Neural progenitor cell (in vitro differentiated cells): Measurements from ENCODE around the gene EFL1. TPM values are rescaled to one million over a fixed set of nuclear protein-coding genes. Genes with fewer than 3 reads are reported as not detected.
"Not testable (repeated sequence)": the region's sequence is repeated elsewhere in the genome, so short reads cannot be mapped to it uniquely, and the experiment has no call there.

ENCODE experiments used
- DNase-seq: peaks from one replicate; pipeline ENCODE4 v3.0.0-alpha.2; 2016; ENCODE audit warnings: low spot score
- H2AFZ ChIP-seq: fragments of 200-600 bp; sonication (generic); replicated peaks from 2 replicates; pipeline ENCODE4 v1.6.1; 2016; ENCODE audit warnings: antibody characterized with exemption
- H3F3A ChIP-seq: fragments of 200-600 bp; sonication (generic); 2 replicates; pipeline ENCODE4 v1.6.1; 2016; ENCODE audit warnings: antibody characterized with exemption, low read depth
- H3K27ac ChIP-seq: fragments of 200-600 bp; sonication (generic); 2 replicates; pipeline ENCODE4 v1.5.1; 2016; ENCODE audit warnings: mild to moderate bottlenecking
- H3K27me3 ChIP-seq: fragments of 200-600 bp; sonication (generic); 2 replicates; pipeline ENCODE4 v1.6.1; 2016; ENCODE audit warnings: mild to moderate bottlenecking, moderate library complexity
- H3K36me3 ChIP-seq: fragments of 200-600 bp; sonication (generic); 2 replicates; pipeline ENCODE4 v1.5.1; 2016
- H3K4me1 ChIP-seq: fragments of 200-600 bp; sonication (generic); 2 replicates; pipeline ENCODE4 v1.6.1; 2016; ENCODE audit warnings: mixed run types
- H3K4me2 ChIP-seq: fragments of 200-600 bp; sonication (generic); 2 replicates; pipeline ENCODE4 v1.6.1; 2016
- H3K4me3 ChIP-seq: fragments of 200-600 bp; sonication (generic); 2 replicates; pipeline ENCODE4 v1.5.1; 2016
- H3K79me2 ChIP-seq: fragments of 200-600 bp; sonication (generic); 2 replicates; pipeline ENCODE4 v1.6.1; 2016; ENCODE audit warnings: low read depth
- H3K9ac ChIP-seq: fragments of 200-600 bp; sonication (generic); 2 replicates; pipeline ENCODE4 v1.6.1; 2016
- H3K9me3 ChIP-seq: fragments of 200-600 bp; sonication (generic); 2 replicates; pipeline ENCODE4 v1.5.1; 2016; ENCODE audit warnings: low read depth
- H4K20me1 ChIP-seq: fragments of 200-600 bp; sonication (generic); 2 replicates; pipeline ENCODE4 v1.6.1; 2016; ENCODE audit warnings: low read depth
- H3K27ac Mint-ChIP-seq: 3 replicates; pipeline ENCODE4 v1.8.0; 2021; ENCODE audit warnings: mixed read lengths
- H3K27me3 Mint-ChIP-seq: 2 replicates; pipeline ENCODE4 v1.8.0; 2022; ENCODE audit warnings: low read depth, mild to moderate bottlenecking, inconsistent platforms, moderate library complexity, mixed read lengths; ENCODE audit not compliant: insufficient read depth
- H3K36me3 Mint-ChIP-seq: 3 replicates; pipeline ENCODE4 v1.8.0; 2021; ENCODE audit warnings: mixed read lengths
- H3K4me1 Mint-ChIP-seq: 3 replicates; pipeline ENCODE4 v1.8.0; 2021; ENCODE audit warnings: mixed read lengths
- H3K4me3 Mint-ChIP-seq: 3 replicates; pipeline ENCODE4 v1.8.0; 2021; ENCODE audit warnings: mild to moderate bottlenecking, moderate library complexity, mixed read lengths
- H3K9me3 Mint-ChIP-seq: 3 replicates; pipeline ENCODE4 v1.8.0; 2020; ENCODE audit warnings: mixed read lengths
- EZH2 ChIP-seq: fragments of 200-600 bp; sonication (generic); IDR thresholded peaks from 2 replicates; pipeline ENCODE4 v1.6.1; 2017; ENCODE audit warnings: antibody characterized with exemption, mild to moderate bottlenecking, moderate library complexity
- EZH2phosphoT487 ChIP-seq: fragments of 200-600 bp; sonication (generic); IDR thresholded peaks from 2 replicates; pipeline ENCODE4 v1.6.1; 2017; ENCODE audit warnings: antibody characterized with exemption
- total RNA-seq: library from RNA; depleted of rRNA; stranded (reverse); fragments of >200 nt; gene quantifications from 2 replicates; pipeline ENCODE4 v1.2.3, GENCODE V29; 2015; ENCODE audit warnings: low replicate concordance
- TF ChIP-seq, protein P1 (sequence below): fragments of 200-600 bp; sonication (generic); IDR thresholded peaks from 2 replicates; pipeline ENCODE4 v1.5.1; 2017; ENCODE audit warnings: antibody characterized with exemption, mild to moderate bottlenecking

The EFL1 gene
- total RNA-seq, 1 donor from 2014 or later = 42.4 TPM

DNA sequence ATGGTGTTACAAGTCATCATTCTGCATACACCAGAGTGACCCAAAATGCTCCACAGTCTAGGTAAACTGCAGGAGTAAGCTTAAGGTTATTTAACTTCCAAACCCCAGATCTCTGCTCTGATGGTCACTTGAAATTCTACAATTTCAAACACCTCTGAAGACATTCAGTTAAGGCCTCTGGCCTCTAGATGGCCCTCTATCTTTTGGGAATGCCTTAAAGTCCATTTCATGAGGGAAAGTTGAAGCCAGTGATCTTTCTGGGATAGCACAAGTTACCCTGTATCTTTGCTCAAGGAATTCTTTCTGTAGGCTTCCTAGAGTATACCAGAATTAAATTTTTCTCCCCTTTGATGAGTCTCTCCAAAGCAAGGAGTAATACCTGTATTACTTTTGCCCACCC is 18.7 kb upstream of the EFL1 start:
- H3K9me3 ChIP-seq = peaks cover 11% of the 10 kb centered on the region
- DNase-seq, H3K4me3 Mint-ChIP-seq, H3K27ac ChIP-seq, H3F3A ChIP-seq, H3K27me3 ChIP-seq, H3K9ac ChIP-seq, H3K27me3 Mint-ChIP-seq, H3K36me3 Mint-ChIP-seq, H3K4me3 ChIP-seq, H3K4me1 Mint-ChIP-seq, H3K4me2 ChIP-seq, H3K27ac Mint-ChIP-seq, H3K79me2 ChIP-seq, H4K20me1 ChIP-seq, H2AFZ ChIP-seq, H3K9me3 Mint-ChIP-seq, H3K36me3 ChIP-seq, H3K4me1 ChIP-seq: not testable (repeated sequence)
- TF ChIP-seq, protein P1, sequence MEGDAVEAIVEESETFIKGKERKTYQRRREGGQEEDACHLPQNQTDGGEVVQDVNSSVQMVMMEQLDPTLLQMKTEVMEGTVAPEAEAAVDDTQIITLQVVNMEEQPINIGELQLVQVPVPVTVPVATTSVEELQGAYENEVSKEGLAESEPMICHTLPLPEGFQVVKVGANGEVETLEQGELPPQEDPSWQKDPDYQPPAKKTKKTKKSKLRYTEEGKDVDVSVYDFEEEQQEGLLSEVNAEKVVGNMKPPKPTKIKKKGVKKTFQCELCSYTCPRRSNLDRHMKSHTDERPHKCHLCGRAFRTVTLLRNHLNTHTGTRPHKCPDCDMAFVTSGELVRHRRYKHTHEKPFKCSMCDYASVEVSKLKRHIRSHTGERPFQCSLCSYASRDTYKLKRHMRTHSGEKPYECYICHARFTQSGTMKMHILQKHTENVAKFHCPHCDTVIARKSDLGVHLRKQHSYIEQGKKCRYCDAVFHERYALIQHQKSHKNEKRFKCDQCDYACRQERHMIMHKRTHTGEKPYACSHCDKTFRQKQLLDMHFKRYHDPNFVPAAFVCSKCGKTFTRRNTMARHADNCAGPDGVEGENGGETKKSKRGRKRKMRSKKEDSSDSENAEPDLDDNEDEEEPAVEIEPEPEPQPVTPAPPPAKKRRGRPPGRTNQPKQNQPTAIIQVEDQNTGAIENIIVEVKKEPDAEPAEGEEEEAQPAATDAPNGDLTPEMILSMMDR = peak; percentile 40

DNA sequence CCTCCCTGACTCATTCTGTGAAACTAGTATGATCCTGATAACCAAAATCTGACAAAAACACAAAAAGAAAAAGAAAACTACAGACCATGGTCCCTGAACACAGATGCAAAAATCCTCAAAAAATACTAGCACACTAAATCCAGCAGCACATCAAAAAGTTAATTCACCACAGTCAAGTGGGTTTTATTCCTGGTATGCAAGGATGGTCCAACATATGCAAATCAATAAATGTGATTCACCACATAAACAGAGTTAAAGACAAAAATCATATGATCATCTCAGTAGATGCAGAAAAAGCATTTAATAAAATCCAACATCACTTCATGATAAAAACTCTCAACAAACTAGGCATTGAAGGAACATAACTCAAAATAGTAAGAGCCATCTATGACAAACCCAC is 12.9 kb upstream of the EFL1 start:
- no peak overlapping the region for H3K4me3 Mint-ChIP-seq
- no peak overlapping the region for H2AFZ ChIP-seq
- peaks cover 15% of the 10 kb centered on the region for H3K9me3 ChIP-seq
- no peak for DNase-seq
- peaks cover 17% of the 10 kb centered on the region for H3K36me3 Mint-ChIP-seq
- H3K27ac Mint-ChIP-seq = no peak overlapping the region
- H3K4me2 ChIP-seq = no peak overlapping the region
- no peaks in the 10 kb centered on the region for H4K20me1 ChIP-seq
- H3K27me3 Mint-ChIP-seq = no peaks in the 10 kb centered on the region
- TF ChIP-seq EZH2 = no peak
- TF ChIP-seq, protein P1 = no peak
- no peaks in the 10 kb centered on the region for H3K36me3 ChIP-seq
- H3K79me2 ChIP-seq = no peaks in the 10 kb centered on the region
- H3K27me3 ChIP-seq = no peaks in the 10 kb centered on the region
- H3K4me1 Mint-ChIP-seq = no peaks in the 10 kb centered on the region
- H3K27ac ChIP-seq = no peak overlapping the region
- H3K9ac ChIP-seq = no peak overlapping the region
- H3K9me3 Mint-ChIP-seq = peaks cover 20% of the 10 kb centered on the region
- no peak overlapping the region for H3K4me3 ChIP-seq
- H3F3A ChIP-seq = no peaks in the 10 kb centered on the region
- H3K4me1 ChIP-seq = no peaks in the 10 kb centered on the region

DNA sequence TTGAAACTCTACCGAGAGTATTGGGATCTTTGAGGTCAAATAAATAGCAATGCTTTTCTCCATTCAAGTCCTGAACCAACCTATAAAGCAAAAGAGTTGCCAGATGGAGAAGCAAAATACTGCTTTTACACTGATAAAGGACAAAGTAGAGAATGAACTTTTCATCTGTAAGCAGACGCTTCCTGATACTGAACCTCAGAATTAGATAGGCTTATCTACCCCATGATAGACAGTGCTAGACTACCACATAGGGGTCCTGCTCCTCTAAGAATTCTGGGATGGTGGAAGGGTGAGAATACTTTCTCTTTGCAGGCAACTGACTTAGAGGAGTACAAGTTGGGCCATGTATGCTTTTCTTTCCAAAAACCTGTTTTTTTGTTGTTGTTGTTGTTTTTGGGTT is 9.6 kb upstream of the EFL1 start:
- no peaks in the 10 kb centered on the region for H3K4me1 ChIP-seq
- no peak for DNase-seq

DNA sequence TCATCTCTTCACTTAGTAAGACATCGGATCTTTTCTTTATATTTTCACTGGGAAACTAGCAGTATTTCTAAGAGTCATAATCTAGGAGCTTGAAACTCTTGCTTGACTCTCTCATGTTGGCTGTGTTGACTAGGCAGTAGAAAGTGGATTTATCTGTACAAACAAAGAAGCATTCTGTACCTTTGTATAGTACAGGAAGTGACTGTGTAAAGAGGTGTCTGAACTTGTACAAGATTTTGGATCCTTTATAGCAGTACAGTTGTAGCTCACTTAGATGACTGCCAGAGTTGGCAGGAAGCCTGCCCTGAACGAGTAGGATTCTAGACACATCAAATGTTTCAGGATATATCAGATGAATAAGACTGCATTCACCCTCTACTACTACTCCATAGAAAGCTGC is 5.9 kb upstream of the EFL1 start:
- H3K4me1 Mint-ChIP-seq, H3K9ac ChIP-seq, H3K36me3 ChIP-seq, H3K9me3 Mint-ChIP-seq, H3K4me1 ChIP-seq, H3F3A ChIP-seq, H3K27me3 ChIP-seq, H3K4me3 ChIP-seq, H3K4me3 Mint-ChIP-seq, H3K27ac Mint-ChIP-seq, DNase-seq, H3K27ac ChIP-seq, H2AFZ ChIP-seq, H4K20me1 ChIP-seq, H3K9me3 ChIP-seq, H3K4me2 ChIP-seq, H3K27me3 Mint-ChIP-seq, H3K79me2 ChIP-seq, H3K36me3 Mint-ChIP-seq: not testable (repeated sequence)

More for the DNA sequence above, 9.6 kb upstream of the EFL1 start:
- Mint-ChIP-seq H3K27ac (no peak overlapping the region), H3K4me3 (no peak overlapping the region), H3K4me1 (no peaks in the 10 kb centered on the region), H3K27me3 (no peaks in the 10 kb centered on the region), H3K36me3 (peaks cover 17% of the 10 kb centered on the region), H3K9me3 (peaks cover 18% of the 10 kb centered on the region)
- H3K27me3 ChIP-seq = no peaks in the 10 kb centered on the region
- H3K9ac ChIP-seq = no peak overlapping the region
- no peak overlapping the region for H3K4me2 ChIP-seq
- no peak overlapping the region for H3K27ac ChIP-seq
- H3K4me3 ChIP-seq = no peak overlapping the region
- no peaks in the 10 kb centered on the region for H4K20me1 ChIP-seq
- TF ChIP-seq, protein P1 = no peak
- TF ChIP-seq EZH2 (no peak), EZH2phosphoT487 (no peak)
- H3K9me3 ChIP-seq = peaks cover 13% of the 10 kb centered on the region
- H2AFZ ChIP-seq = no peak overlapping the region
- no peaks in the 10 kb centered on the region for H3F3A ChIP-seq
- no peaks in the 10 kb centered on the region for H3K36me3 ChIP-seq
- no peaks in the 10 kb centered on the region for H3K79me2 ChIP-seq

DNA sequence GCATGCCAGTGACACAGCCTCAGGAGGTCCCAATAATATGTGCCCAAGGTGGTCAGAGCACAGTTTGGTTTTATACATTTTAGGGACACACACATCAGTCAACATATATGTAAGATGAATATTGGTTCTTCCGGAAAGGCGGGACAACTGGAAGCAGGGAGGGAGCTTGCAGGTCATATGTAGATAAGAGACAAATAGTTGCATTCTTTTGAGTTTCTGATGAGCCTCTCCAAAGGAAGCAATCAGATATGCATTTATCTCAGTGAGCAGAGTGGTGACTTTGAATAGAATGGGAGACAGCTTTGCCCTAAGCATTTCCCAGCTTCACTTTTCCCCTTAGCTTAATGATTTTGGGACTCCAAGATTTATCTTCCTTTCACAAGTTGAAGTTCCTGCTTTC is 4.6 kb upstream of the EFL1 start:
- not testable (repeated sequence) for H3K27ac Mint-ChIP-seq

More for the DNA sequence above, 4.6 kb upstream of the EFL1 start:
- H3K4me3 Mint-ChIP-seq, DNase-seq, H3K4me3 ChIP-seq, H3K27ac ChIP-seq, H3K27me3 Mint-ChIP-seq, H3K36me3 ChIP-seq, H3K4me1 Mint-ChIP-seq, H4K20me1 ChIP-seq, H3K9me3 ChIP-seq, H2AFZ ChIP-seq, H3K27me3 ChIP-seq, H3K4me1 ChIP-seq, H3K36me3 Mint-ChIP-seq, H3F3A ChIP-seq, H3K79me2 ChIP-seq, H3K9me3 Mint-ChIP-seq, H3K9ac ChIP-seq, H3K4me2 ChIP-seq: not testable (repeated sequence)
